H1 (cell line): ENCODE data around the gene LIPF.

Source experiments
- CBX5 ChIP-seq: fragments of 300-800, 300-1000 bp; sonication (generic); IDR thresholded peaks from 2 replicates; pipeline ENCODE4 v1.7.1; 2016; ENCODE audit warnings: antibody characterized with exemption, low read length, low read depth
- EP300 ChIP-seq, 2 experiments: IDR thresholded peaks; 1 replicate in 1 of 2; 2 replicates in 1 of 2; pipeline ENCODE4 v1.6.1; 2011 to 2012; ENCODE audit warnings: low read depth in 2 of 2, low read length in 2 of 2, mild to moderate bottlenecking in 2 of 2, borderline replicate concordance in 1 of 2, inconsistent platforms in 1 of 2, moderate library complexity in 1 of 2
- JUN ChIP-seq: IDR thresholded peaks from 2 replicates; pipeline ENCODE4 v1.6.1; 2011; ENCODE audit warnings: low read depth, mild to moderate bottlenecking, improper control_type of control experiment, low read length
- PHF8 ChIP-seq: fragments of 200-600 bp; sonication (generic); conservative IDR thresholded peaks from 2 replicates; pipeline ENCODE4 v1.7.1; 2012; ENCODE audit warnings: low read depth, mild to moderate bottlenecking, inconsistent platforms, low read length, moderate library complexity
- POLR2A ChIP-seq, 2 experiments: IDR thresholded peaks; 1 replicate in 1 of 2; 2 replicates in 1 of 2; pipeline ENCODE4 v1.6.1; 2011; ENCODE audit warnings: low read depth in 2 of 2, low read length in 2 of 2, mild to moderate bottlenecking in 2 of 2; ENCODE audit errors: control extremely low read depth in 1 of 2
- POLR2AphosphoS5 ChIP-seq: IDR thresholded peaks from 2 replicates; pipeline ENCODE4 v1.6.1; 2011; ENCODE audit warnings: low read depth, low read length
- SIN3A ChIP-seq, 2 experiments: IDR thresholded peaks in 1 of 2; conservative IDR thresholded peaks in 1 of 2; 2 replicates each; pipeline ENCODE4 v1.6.1; 2011 to 2012; ENCODE audit warnings: low read length in 2 of 2, improper control_type of control experiment in 1 of 2, low read depth in 1 of 2, mild to moderate bottlenecking in 1 of 2
- YY1 ChIP-seq: IDR thresholded peaks from 2 replicates; pipeline ENCODE4 v1.6.1; 2011; ENCODE audit warnings: low read depth, mild to moderate bottlenecking, low read length
- TF ChIP-seq, protein P1 (sequence below), 3 experiments: IDR thresholded peaks; 1 replicate in 2 of 3; 2 replicates in 1 of 3; pipeline versions ENCODE4 v1.5.1 to v1.6.1; 2011; ENCODE audit warnings: low read length in 3 of 3, mild to moderate bottlenecking in 3 of 3, inconsistent platforms in 2 of 3, low read depth in 1 of 3, moderate library complexity in 1 of 3; ENCODE audit not compliant: insufficient read depth in 1 of 3; ENCODE audit errors: control extremely low read depth in 1 of 3

DNA sequence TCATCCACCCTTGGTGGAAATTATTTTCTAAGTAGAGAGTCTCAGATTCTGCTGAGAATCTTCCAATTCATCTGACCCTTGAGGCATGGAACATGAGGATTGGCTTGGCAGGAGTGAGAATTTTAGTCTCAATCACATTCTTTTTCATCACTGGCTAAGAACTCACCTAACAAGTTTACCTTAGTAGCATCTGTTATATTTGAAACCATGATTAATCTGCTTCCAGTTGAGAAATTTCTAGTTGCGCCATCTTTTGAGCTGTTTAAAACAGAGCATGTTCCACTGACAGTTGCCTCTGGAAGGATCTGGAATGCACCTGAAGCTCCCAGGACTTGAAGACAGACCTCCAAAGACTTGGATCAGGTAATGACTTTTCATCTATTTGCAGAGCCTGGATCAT lies 41.7 kb downstream of the LIPF start, which contains the start of gene LIPK:
- no peak for TF ChIP-seq SIN3A (conservative IDR thresholded peaks at IDR 0.05 in 1 of 2, IDR thresholded peaks at IDR 0.05 in 1 of 2; ENCODE audit: low read depth in 1 of 2, low read length in 2 of 2)
- no peak for TF ChIP-seq POLR2AphosphoS5
- TF ChIP-seq, protein P1, sequence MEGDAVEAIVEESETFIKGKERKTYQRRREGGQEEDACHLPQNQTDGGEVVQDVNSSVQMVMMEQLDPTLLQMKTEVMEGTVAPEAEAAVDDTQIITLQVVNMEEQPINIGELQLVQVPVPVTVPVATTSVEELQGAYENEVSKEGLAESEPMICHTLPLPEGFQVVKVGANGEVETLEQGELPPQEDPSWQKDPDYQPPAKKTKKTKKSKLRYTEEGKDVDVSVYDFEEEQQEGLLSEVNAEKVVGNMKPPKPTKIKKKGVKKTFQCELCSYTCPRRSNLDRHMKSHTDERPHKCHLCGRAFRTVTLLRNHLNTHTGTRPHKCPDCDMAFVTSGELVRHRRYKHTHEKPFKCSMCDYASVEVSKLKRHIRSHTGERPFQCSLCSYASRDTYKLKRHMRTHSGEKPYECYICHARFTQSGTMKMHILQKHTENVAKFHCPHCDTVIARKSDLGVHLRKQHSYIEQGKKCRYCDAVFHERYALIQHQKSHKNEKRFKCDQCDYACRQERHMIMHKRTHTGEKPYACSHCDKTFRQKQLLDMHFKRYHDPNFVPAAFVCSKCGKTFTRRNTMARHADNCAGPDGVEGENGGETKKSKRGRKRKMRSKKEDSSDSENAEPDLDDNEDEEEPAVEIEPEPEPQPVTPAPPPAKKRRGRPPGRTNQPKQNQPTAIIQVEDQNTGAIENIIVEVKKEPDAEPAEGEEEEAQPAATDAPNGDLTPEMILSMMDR (IDR thresholded peaks at IDR 0.05; ENCODE audit: control extremely low read depth in 1 of 3, insufficient read depth in 1 of 3, low read depth in 1 of 3, low read length in 3 of 3): no peak
- TF ChIP-seq POLR2A (IDR thresholded peaks at IDR 0.05; ENCODE audit: control extremely low read depth in 1 of 2, low read depth in 2 of 2, low read length in 2 of 2): no peak
- no peak for TF ChIP-seq JUN
- TF ChIP-seq EP300 (IDR thresholded peaks at IDR 0.05; ENCODE audit: borderline replicate concordance in 1 of 2, low read depth in 2 of 2, low read length in 2 of 2): no peak
- TF ChIP-seq YY1: no peak
- no peak for TF ChIP-seq CBX5
- TF ChIP-seq PHF8: no peak
